ENCODE results near the gene CHRNG. TPM values are rescaled to one million over a fixed set of nuclear protein-coding genes. Genes with fewer than 3 reads are reported as not detected.

CHRNG gene
- total and polyA plus RNA-seq, 2 donors from 2014 or later, result not detected

- FAIRE-seq (no peak), DNase-seq (peak in 3 of 5 donors; percentile 9 to 69 (median 54))
- intact Hi-C loops (cut with DNase I), result no loop called here
Observed at GRCh38 chr2:232540441-232541041, 1.0 kb downstream of the CHRNG start.

GRCh38 chr2:232541195-232541960 is 1.9 kb downstream of the CHRNG start:
- Histone ChIP-seq H3K9ac (ENCODE audit: low read length in 3 of 3) (no peak overlapping the region), H3K27me3 (ENCODE audit: control insufficient read depth, insufficient read depth, low read length) (no peaks in the 10 kb centered on the region), H3K36me3 (ENCODE audit: control insufficient read depth in 2 of 3, insufficient read depth in 3 of 3, low read length in 3 of 3) (no peaks in the 10 kb centered on the region), H3K4me1 (ENCODE audit: control insufficient read depth in 2 of 3, insufficient read depth in 2 of 3, low read depth in 1 of 3, low read length in 3 of 3) (no peaks in the 10 kb centered on the region), H3K27ac (ENCODE audit: low read depth in 2 of 2, low read length in 2 of 2) (no peak overlapping the region), H3K4me3 (ENCODE audit: low read length in 3 of 3) (no peak overlapping the region), H3K9me3 (ENCODE audit: control insufficient read depth in 2 of 3, insufficient read depth in 1 of 3, low read length in 3 of 3) (peaks cover 0 to 2% (median 0%) of the 10 kb centered on the region in 3 donors)
- intact Hi-C loops (cut with DNase I), result no loop called here
- FAIRE-seq, result no peak
- no peak for TF ChIP-seq CTCF (IDR thresholded peaks at IDR 0.05; ENCODE audit: borderline replicate concordance, extremely low read depth, insufficient read depth)
- peak in 3 of 5 donors; percentile 7 to 74 (median 41) for DNase-seq

More at GRCh38 chr2:232540441-232541041, 1.0 kb downstream of the CHRNG start:
- H3K9me3 ChIP-seq (ENCODE audit: control insufficient read depth in 2 of 3, insufficient read depth in 1 of 3, low read length in 3 of 3), result peaks cover 0 to 5% (median 0%) of the 10 kb centered on the region in 3 donors
- H3K27me3 ChIP-seq (ENCODE audit: control insufficient read depth, insufficient read depth, low read length), result no peaks in the 10 kb centered on the region
- no peak overlapping the region for H3K4me3 ChIP-seq (ENCODE audit: low read length in 3 of 3)
- TF ChIP-seq CTCF (IDR thresholded peaks at IDR 0.05; ENCODE audit: borderline replicate concordance, extremely low read depth, insufficient read depth), result no peak
- H3K36me3 ChIP-seq (ENCODE audit: control insufficient read depth in 2 of 3, insufficient read depth in 3 of 3, low read length in 3 of 3), result no peaks in the 10 kb centered on the region
- H3K9ac ChIP-seq (ENCODE audit: low read length in 3 of 3), result no peak overlapping the region
- H3K4me1 ChIP-seq (ENCODE audit: control insufficient read depth in 2 of 3, insufficient read depth in 2 of 3, low read depth in 1 of 3, low read length in 3 of 3), result no peaks in the 10 kb centered on the region
- H3K27ac ChIP-seq (ENCODE audit: low read depth in 2 of 2, low read length in 2 of 2), result no peak overlapping the region

- DNase-seq (no peak), FAIRE-seq (no peak)
- Histone ChIP-seq H3K9ac (ENCODE audit: low read length in 3 of 3) (no peak overlapping the region), H3K27ac (ENCODE audit: low read depth in 2 of 2, low read length in 2 of 2) (no peak overlapping the region), H3K4me1 (ENCODE audit: control insufficient read depth in 2 of 3, insufficient read depth in 2 of 3, low read depth in 1 of 3, low read length in 3 of 3) (no peaks in the 10 kb centered on the region), H3K9me3 (ENCODE audit: control insufficient read depth in 2 of 3, insufficient read depth in 1 of 3, low read length in 3 of 3) (no peaks in the 10 kb centered on the region), H3K36me3 (ENCODE audit: control insufficient read depth in 2 of 3, insufficient read depth in 3 of 3, low read length in 3 of 3) (no peaks in the 10 kb centered on the region), H3K4me3 (ENCODE audit: low read length in 3 of 3) (no peak overlapping the region), H3K27me3 (ENCODE audit: control insufficient read depth, insufficient read depth, low read length) (no peaks in the 10 kb centered on the region)
- TF ChIP-seq CTCF (IDR thresholded peaks at IDR 0.05; ENCODE audit: borderline replicate concordance, extremely low read depth, insufficient read depth), result no peak
- intact Hi-C loops (cut with DNase I), result no loop called here
Observed at GRCh38 chr2:232541961-232542714, 2.6 kb downstream of the CHRNG start.

Data from kidney (tissue), 14 donors.